Endothelial cell (in vitro differentiated cells): ENCODE results near the gene IKZF4. TPM values are rescaled to one million over a fixed set of nuclear protein-coding genes. Genes with fewer than 3 reads are reported as not detected.
A peak's percentile ranks its signal among the peaks of the same experiment; 100 is the strongest.
"Not testable (repeated sequence)": the region's sequence is repeated elsewhere in the genome, so short reads cannot be mapped to it uniquely, and the experiment has no call there.

Source experiments
- DNase-seq: peaks from one replicate; pipeline ENCODE4 v3.0.0; 2021; ENCODE audit warnings: low spot score
- H3K27ac Mint-ChIP-seq: one replicate; pipeline ENCODE4 v1.8.0; 2021; ENCODE audit warnings: mixed read lengths, inconsistent platforms; ENCODE audit not compliant: unreplicated experiment
- H3K27me3 Mint-ChIP-seq: one replicate; pipeline ENCODE4 v1.8.0; 2021; ENCODE audit warnings: mild to moderate bottlenecking, moderate library complexity, mixed read lengths, inconsistent platforms; ENCODE audit not compliant: unreplicated experiment
- H3K36me3 Mint-ChIP-seq: one replicate; pipeline ENCODE4 v1.8.0; 2021; ENCODE audit warnings: mild to moderate bottlenecking, low read depth, mixed read lengths, inconsistent platforms; ENCODE audit not compliant: unreplicated experiment
- H3K4me1 Mint-ChIP-seq: one replicate; pipeline ENCODE4 v1.8.0; 2021; ENCODE audit warnings: mild to moderate bottlenecking, mixed read lengths, inconsistent platforms; ENCODE audit not compliant: unreplicated experiment
- H3K4me3 Mint-ChIP-seq: one replicate; pipeline ENCODE4 v1.8.0; 2021; ENCODE audit warnings: mild to moderate bottlenecking, mixed read lengths, inconsistent platforms; ENCODE audit not compliant: unreplicated experiment
- H3K9me3 Mint-ChIP-seq: one replicate; pipeline ENCODE4 v1.8.0; 2021; ENCODE audit warnings: mixed read lengths, inconsistent platforms; ENCODE audit not compliant: unreplicated experiment
- CTCF ChIP-seq: fragments of 200-600 bp; sonication (generic); IDR thresholded peaks from one replicate; pipeline ENCODE4 v1.5.0; 2021; ENCODE audit warnings: antibody characterized with exemption; ENCODE audit not compliant: unreplicated experiment
- total RNA-seq: library from RNA; stranded (reverse); fragmentation: NEBNext Ultra II Directional; extraction: Animal tissue kit (Norgen Biotek cat#: 25700); gene quantifications from one replicate; pipeline ENCODE4 v1.2.1, GENCODE V29; 2021; ENCODE audit not compliant: unreplicated experiment

IKZF4 gene
- total RNA-seq, 1 donor from 2014 or later, result 3.0 TPM

GRCh38 chr12:55973599-55974307, 47.1 kb upstream of the IKZF4 start, which contains the start of gene RAB5B:
Gene RAB5B, plus strand, starts transcription at chr12:55974078. Its CDS starts 12,883 bp downstream, at chr12:55986961.
- no peaks in the 10 kb centered on the region for H3K9me3 Mint-ChIP-seq
- peaks cover 4% of the 10 kb centered on the region for H3K27me3 Mint-ChIP-seq
- DNase-seq, result peak; percentile 91
- peak; percentile 74 for TF ChIP-seq CTCF
- peaks cover 22% of the 10 kb centered on the region for H3K36me3 Mint-ChIP-seq
- peaks cover 10% of the 10 kb centered on the region for H3K4me1 Mint-ChIP-seq
- H3K27ac Mint-ChIP-seq, result no peak within 1 kb of the TSS
- no peak within 1 kb of the TSS for H3K4me3 Mint-ChIP-seq

DNA sequence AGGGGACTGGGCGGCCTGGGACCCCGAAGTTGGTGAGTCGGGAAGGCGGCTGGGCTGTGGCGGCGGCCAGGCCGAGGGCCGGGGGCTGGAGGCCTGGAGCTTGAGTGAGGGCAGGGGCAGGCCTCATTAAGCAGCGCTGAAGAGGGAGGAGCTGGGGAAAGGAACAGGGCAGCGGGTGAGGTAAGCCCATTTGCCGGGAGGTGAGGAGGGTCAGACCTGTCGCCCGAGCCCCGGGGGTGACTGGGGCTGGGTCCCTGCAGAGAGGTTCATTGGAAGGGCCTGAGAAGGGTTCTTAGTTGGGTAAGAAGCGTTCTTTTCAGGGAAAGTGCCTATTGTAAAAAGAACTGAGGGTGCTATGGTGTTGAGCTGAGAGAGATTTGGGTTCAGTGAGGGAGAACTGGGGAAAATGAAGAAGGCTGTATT, 46.5 kb upstream of the IKZF4 start:
- TF ChIP-seq CTCF, result no peak
- no peak overlapping the region for H3K4me3 Mint-ChIP-seq
- peak; percentile 39 for DNase-seq
- peaks cover 23% of the 10 kb centered on the region for H3K36me3 Mint-ChIP-seq
- H3K27ac Mint-ChIP-seq, result no peak overlapping the region
- peaks cover 14% of the 10 kb centered on the region for H3K4me1 Mint-ChIP-seq
- no peaks in the 10 kb centered on the region for H3K9me3 Mint-ChIP-seq
- H3K27me3 Mint-ChIP-seq, result peaks cover 4% of the 10 kb centered on the region

DNA sequence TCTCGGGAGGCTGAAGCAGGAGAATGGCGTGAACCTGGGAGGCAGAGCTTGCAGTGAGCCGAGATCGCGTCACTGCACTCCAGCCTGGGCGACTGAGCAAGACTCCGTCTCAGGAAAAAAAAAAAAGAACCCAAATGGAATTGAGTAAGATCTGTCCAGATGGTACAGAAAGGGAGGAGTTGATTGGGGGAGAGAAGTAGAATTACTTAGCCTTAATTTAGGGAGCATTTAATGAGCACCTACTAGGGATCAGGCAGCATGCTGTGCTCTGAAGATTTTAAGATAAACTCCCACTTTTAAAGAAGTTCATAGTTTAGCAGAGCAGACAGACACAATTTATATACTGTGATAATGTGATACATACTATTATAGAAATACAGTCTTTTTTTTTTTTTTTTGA, 42.5 kb upstream of the IKZF4 start:
- no peak for DNase-seq
- Mint-ChIP-seq H3K4me3 (peak overlapping the region; percentile 33), H3K9me3 (no peaks in the 10 kb centered on the region), H3K27me3 (peaks cover 4% of the 10 kb centered on the region), H3K4me1 (peaks cover 21% of the 10 kb centered on the region), H3K36me3 (peaks cover 31% of the 10 kb centered on the region), H3K27ac (peak overlapping the region; percentile 38)
- no peak for TF ChIP-seq CTCF

GRCh38 chr12:55979069-55979468, 41.8 kb upstream of the IKZF4 start:
- H3K27me3 Mint-ChIP-seq, result peaks cover 4% of the 10 kb centered on the region
- peak overlapping the region; percentile 44 for H3K4me3 Mint-ChIP-seq
- H3K4me1 Mint-ChIP-seq, result peaks cover 21% of the 10 kb centered on the region
- TF ChIP-seq CTCF, result no peak
- H3K27ac Mint-ChIP-seq, result no peak overlapping the region
- no peak for DNase-seq
- no peaks in the 10 kb centered on the region for H3K9me3 Mint-ChIP-seq
- peaks cover 31% of the 10 kb centered on the region for H3K36me3 Mint-ChIP-seq

GRCh38 chr12:55981882-55982281, 39.0 kb upstream of the IKZF4 start:
- peaks cover 35% of the 10 kb centered on the region for H3K36me3 Mint-ChIP-seq
- H3K9me3 Mint-ChIP-seq, H3K4me3 Mint-ChIP-seq: not testable (repeated sequence)

More at GRCh38 chr12:55981882-55982281, 39.0 kb upstream of the IKZF4 start:
- H3K27me3 Mint-ChIP-seq, H3K27ac Mint-ChIP-seq, DNase-seq: not testable (repeated sequence)
- peaks cover 19% of the 10 kb centered on the region for H3K4me1 Mint-ChIP-seq
